Measurements from ENCODE around the gene DACH1.

DNA sequence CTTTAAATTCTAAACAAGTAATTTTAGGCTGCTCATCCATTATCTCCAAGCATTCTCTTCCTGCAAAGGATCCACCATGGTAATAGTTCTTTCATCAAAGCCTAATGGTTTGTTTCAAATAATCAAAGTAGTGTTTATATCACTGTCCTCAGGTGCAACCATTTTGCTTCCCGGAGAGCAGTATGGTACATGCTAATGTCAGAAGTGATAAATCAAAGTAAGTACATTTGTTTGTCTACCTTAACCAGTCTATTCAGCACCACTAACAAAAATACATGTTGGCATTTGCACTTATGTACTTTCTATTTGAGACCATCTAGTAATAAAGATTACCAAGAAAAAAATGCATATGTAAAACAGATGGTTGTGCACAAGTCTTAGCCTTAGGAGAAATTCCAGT lies 37.5 kb downstream of the DACH1 start:
- TF ChIP-seq, protein P1, sequence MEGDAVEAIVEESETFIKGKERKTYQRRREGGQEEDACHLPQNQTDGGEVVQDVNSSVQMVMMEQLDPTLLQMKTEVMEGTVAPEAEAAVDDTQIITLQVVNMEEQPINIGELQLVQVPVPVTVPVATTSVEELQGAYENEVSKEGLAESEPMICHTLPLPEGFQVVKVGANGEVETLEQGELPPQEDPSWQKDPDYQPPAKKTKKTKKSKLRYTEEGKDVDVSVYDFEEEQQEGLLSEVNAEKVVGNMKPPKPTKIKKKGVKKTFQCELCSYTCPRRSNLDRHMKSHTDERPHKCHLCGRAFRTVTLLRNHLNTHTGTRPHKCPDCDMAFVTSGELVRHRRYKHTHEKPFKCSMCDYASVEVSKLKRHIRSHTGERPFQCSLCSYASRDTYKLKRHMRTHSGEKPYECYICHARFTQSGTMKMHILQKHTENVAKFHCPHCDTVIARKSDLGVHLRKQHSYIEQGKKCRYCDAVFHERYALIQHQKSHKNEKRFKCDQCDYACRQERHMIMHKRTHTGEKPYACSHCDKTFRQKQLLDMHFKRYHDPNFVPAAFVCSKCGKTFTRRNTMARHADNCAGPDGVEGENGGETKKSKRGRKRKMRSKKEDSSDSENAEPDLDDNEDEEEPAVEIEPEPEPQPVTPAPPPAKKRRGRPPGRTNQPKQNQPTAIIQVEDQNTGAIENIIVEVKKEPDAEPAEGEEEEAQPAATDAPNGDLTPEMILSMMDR (IDR thresholded peaks at IDR 0.05; ENCODE audit: low read depth, low read length) = no peak
- TF ChIP-seq EZH2phosphoT487 (IDR thresholded peaks at IDR 0.05; ENCODE audit: low read depth) = no peak
